OCI-M1 (cell line): ENCODE data around the gene ATL2.
"Not testable (repeated sequence)": the region's sequence is repeated elsewhere in the genome, so short reads cannot be mapped to it uniquely, and the experiment has no call there.

ENCODE experiments used
- DNase-seq: peaks from one replicate; lab custom pipeline; 2025; lab: John Stamatoyannopoulos, UW

ATL2 gene

GRCh38 chr2:38390947-38391346 is 13.9 kb upstream of the ATL2 start:
- no peak for DNase-seq

GRCh38 chr2:38387887-38388286 is 10.8 kb upstream of the ATL2 start:
- DNase-seq = peak; percentile 34

GRCh38 chr2:38386821-38387220 is 9.7 kb upstream of the ATL2 start:
- no peak for DNase-seq

GRCh38 chr2:38386377-38386776 is 9.3 kb upstream of the ATL2 start:
- DNase-seq = peak; percentile 59

GRCh38 chr2:38384338-38384737 is 7.3 kb upstream of the ATL2 start:
- no peak for DNase-seq

GRCh38 chr2:38383741-38384140 is 6.7 kb upstream of the ATL2 start:
- not testable (repeated sequence) for DNase-seq

- DNase-seq = no peak
Measured at GRCh38 chr2:38381381-38382143, 4.5 kb upstream of the ATL2 start.

GRCh38 chr2:38380397-38381130 is 3.5 kb upstream of the ATL2 start:
- peak; percentile 53 for DNase-seq

- DNase-seq = peak; percentile 80
Measured at GRCh38 chr2:38376346-38377049, 575 bp downstream of the ATL2 start.

- no peak for DNase-seq
Measured at GRCh38 chr2:38375696-38376345, 1.3 kb downstream of the ATL2 start.

GRCh38 chr2:38374984-38375383 is 2.1 kb downstream of the ATL2 start:
- DNase-seq = no peak

GRCh38 chr2:38371235-38371634 is 5.8 kb downstream of the ATL2 start:
- DNase-seq = no peak

GRCh38 chr2:38370664-38371063 is 6.4 kb downstream of the ATL2 start:
- no peak for DNase-seq

- DNase-seq = no peak
Measured at GRCh38 chr2:38362232-38362631, 14.8 kb downstream of the ATL2 start.

GRCh38 chr2:38360177-38360576 is 16.9 kb downstream of the ATL2 start:
- no peak for DNase-seq

- DNase-seq = no peak
Measured at GRCh38 chr2:38353402-38353801, 23.7 kb downstream of the ATL2 start.

- no peak for DNase-seq
Measured at GRCh38 chr2:38352336-38352735, 24.7 kb downstream of the ATL2 start.

- DNase-seq = no peak
Measured at GRCh38 chr2:38345323-38346038, 31.6 kb downstream of the ATL2 start.

- no peak for DNase-seq
Measured at GRCh38 chr2:38344813-38345212, 32.3 kb downstream of the ATL2 start.

- DNase-seq = no peak
Measured at GRCh38 chr2:38343212-38343611, 33.9 kb downstream of the ATL2 start.

- no peak for DNase-seq
Measured at GRCh38 chr2:38336621-38337020, 40.5 kb downstream of the ATL2 start.

- no peak for DNase-seq
Measured at GRCh38 chr2:38330754-38331153, 46.3 kb downstream of the ATL2 start.
